Stimulated activated naive CD4-positive, alpha-beta T cell (primary cell): ENCODE measurements around the gene GLRX3.

Experiments
- DNase-seq, 6 experiments: peaks; one replicate each; lab custom pipeline; 2025; lab: John Stamatoyannopoulos, UW

Gene GLRX3

GRCh38 chr10:130137659-130138478, 1.7 kb downstream of the GLRX3 start:
- DNase-seq, result no peak

GRCh38 chr10:130138479-130138866, 2.3 kb downstream of the GLRX3 start:
- DNase-seq, result no peak

GRCh38 chr10:130140425-130140824, 4.2 kb downstream of the GLRX3 start:
- DNase-seq, result no peak

GRCh38 chr10:130141038-130141437, 4.8 kb downstream of the GLRX3 start:
- no peak for DNase-seq

GRCh38 chr10:130141460-130141859, 5.3 kb downstream of the GLRX3 start:
- no peak for DNase-seq

- DNase-seq, result peak in 1 of 6 experiments; percentile 9
Measured at GRCh38 chr10:130141878-130142277, 5.7 kb downstream of the GLRX3 start.

GRCh38 chr10:130146042-130146441, 9.9 kb downstream of the GLRX3 start:
- no peak for DNase-seq

- no peak for DNase-seq
Measured at GRCh38 chr10:130159192-130159794, 23.1 kb downstream of the GLRX3 start.

GRCh38 chr10:130160775-130161174, 24.6 kb downstream of the GLRX3 start:
- no peak for DNase-seq

- no peak for DNase-seq
Measured at GRCh38 chr10:130161331-130161730, 25.1 kb downstream of the GLRX3 start.

GRCh38 chr10:130167193-130167592, 31.0 kb downstream of the GLRX3 start:
- no peak for DNase-seq

GRCh38 chr10:130167707-130168106, 31.5 kb downstream of the GLRX3 start:
- no peak for DNase-seq

GRCh38 chr10:130169136-130169859, 33.1 kb downstream of the GLRX3 start:
- no peak for DNase-seq

- DNase-seq, result peak in 3 of 6 experiments; percentile 57 to 66 (median 60)
Measured at GRCh38 chr10:130171196-130171595, 35.0 kb downstream of the GLRX3 start.

GRCh38 chr10:130174328-130174727, 38.1 kb downstream of the GLRX3 start:
- no peak for DNase-seq

- no peak for DNase-seq
Measured at GRCh38 chr10:130175074-130175473, 38.9 kb downstream of the GLRX3 start.

- DNase-seq, result no peak
Measured at GRCh38 chr10:130177250-130177649, 41.1 kb downstream of the GLRX3 start.

GRCh38 chr10:130179640-130180039, 43.4 kb downstream of the GLRX3 start:
- DNase-seq, result peak in 5 of 6 experiments; percentile 5 to 61 (median 46)

- no peak for DNase-seq
Measured at GRCh38 chr10:130180416-130180815, 44.2 kb downstream of the GLRX3 start.

- DNase-seq, result no peak
Measured at GRCh38 chr10:130181858-130182257, 45.7 kb downstream of the GLRX3 start.

GRCh38 chr10:130185591-130185990, 49.4 kb downstream of the GLRX3 start:
- DNase-seq, result no peak

- DNase-seq, result no peak
Measured at GRCh38 chr10:130188195-130189175, 52.3 kb downstream of the GLRX3 start.
